GM18873 (cell line): ENCODE data around the gene LAMC3.

Experiments used
- ATAC-seq: cut with Tn5 transposase; IDR thresholded peaks from one replicate; pipeline ENCODE4 v1.9.1; 2021; ENCODE audit warnings: mild to moderate bottlenecking, moderate library complexity, moderate number of reproducible peaks; ENCODE audit not compliant: unreplicated experiment, low FRiP score

The LAMC3 gene

DNA sequence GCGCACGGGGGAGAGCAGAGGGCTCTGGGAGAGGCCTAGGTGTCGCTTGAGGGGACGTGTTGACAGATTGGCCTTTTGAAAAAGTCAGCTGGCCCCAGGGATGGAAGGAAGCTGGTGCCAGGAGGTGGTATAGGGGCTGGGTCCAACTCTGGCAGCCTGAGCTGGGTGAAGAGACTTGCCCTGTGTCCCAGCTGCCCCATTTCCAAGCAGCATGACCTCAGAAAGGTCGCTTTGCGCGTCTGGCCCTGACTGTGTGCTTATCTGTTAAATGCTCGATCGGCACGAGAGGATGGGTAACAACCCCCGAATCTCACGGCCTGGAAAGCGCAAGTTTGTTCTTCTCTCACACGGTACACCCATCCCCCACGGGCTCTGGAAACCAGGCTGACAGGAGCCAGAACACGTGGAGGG lies 31.2 kb upstream of the LAMC3 start:
- ATAC-seq, result no peak

DNA sequence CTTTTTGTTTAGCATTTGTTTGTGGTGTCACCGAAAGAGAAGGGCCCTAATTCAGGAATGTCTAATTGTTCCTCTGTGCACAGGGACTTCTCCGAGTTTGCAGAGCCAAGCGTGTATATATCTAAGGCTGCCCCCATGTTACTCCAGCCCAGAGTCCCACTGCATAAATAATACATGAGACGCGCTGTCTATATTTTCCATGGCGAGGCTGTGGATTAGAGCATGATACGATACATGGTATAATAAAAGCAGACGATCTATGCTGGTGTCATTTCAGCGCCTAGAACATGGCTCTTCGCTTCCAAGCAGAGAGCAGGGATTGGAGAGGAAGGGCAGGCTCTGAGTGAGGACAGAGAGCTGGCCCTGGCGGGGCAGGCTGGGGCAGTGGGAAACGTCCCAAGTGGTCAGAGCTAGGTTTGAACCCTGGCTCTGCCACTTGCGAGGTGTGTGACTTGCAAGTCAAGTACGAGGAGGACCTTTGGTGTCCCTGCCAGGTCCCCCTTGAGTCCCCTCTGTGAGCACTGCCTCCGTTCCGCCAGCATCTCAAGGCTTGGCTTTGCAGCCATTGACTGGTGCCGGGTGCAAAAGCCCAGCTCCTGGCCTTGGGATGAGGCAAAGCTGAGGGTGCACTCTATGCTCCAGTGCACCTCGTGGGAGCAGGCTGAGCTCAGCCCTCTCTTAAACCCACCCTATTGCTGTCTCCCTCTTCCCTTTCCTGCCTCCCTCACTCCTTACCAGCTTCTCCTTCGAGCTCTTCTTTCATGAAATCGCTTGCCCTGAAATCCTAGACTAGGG lies 29.2 kb upstream of the LAMC3 start:
- no peak for ATAC-seq

DNA sequence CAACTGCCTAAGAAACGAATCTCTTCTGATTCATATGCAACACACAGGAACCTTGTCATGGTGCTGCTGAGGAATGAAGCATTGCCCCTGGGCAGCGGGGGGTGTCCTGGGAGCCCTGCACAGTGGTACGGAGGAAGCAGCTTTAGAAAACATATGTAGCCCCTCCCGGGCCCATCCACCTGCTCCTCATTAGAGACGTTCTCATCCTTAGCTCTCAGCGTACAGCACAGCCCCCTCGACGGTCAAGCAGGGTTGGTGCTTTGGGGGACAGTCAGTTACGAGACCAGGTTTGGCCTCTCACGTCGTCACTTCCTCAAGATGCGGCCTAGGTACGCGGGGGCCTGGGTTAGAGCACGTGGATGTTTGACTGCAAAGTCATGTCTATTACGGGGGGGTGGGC lies 28.4 kb upstream of the LAMC3 start:
- ATAC-seq, result no peak

- no peak for ATAC-seq
Observed at GRCh38 chr9:130981002-130981755, 27.8 kb upstream of the LAMC3 start.

DNA sequence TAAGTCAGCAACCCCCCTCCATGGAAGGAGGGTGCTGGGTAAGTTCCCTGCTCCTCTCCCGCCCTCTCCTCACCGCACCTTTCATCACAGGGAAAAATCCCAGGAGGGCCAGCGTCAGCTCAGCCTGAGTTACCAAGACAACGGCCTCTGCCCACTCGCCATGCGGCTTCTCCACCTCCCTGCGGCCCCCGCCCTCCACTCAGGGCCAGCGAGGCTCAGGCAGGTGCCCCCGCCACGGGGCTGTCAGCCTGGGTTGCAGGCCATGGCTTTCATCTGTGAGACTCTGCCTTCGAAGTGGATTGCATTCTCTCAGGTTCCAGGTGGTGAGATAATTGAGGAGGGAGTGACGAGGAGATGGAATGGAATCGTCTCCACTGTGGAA lies 27.2 kb upstream of the LAMC3 start:
- ATAC-seq, result no peak

- ATAC-seq, result no peak
Observed at GRCh38 chr9:130982636-130983358, 26.2 kb upstream of the LAMC3 start.

DNA sequence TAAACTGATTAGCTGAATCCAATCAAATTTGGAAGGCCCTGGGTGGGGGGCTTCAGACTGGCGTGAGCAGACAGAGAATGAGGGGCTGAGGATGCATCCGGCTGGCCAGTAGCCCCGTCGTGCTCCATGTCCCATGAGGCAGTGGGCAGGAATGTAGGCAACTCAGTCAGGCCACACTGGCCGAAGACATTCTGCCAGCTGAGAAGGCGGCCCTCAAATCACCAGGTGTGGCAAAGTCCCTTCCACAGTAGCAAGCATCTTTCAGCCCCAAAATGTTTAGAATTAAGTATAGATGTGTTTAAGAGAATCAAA lies 25.7 kb upstream of the LAMC3 start:
- no peak for ATAC-seq

DNA sequence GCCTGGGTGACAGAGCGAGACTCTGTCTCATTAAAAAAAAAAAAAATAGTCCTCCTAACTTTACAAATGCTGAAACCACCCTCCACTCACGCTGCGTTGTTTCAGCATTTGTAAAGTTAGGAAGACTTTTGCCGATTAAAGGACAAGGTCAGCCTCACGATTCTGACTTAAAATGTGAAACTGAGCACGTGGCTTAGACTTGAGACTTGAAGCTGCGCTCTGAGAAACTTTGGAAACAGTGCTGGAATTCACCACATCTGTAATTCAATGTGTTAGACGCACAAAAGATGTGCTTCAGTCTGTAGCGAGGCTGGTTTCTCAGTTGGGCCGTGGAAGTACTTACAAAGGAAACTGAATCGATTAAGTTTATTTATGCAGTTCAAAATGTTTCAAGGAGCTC lies 25.0 kb upstream of the LAMC3 start:
- ATAC-seq, result no peak

GRCh38 chr9:130984521-130984920 lies 24.5 kb upstream of the LAMC3 start:
- ATAC-seq, result no peak

DNA sequence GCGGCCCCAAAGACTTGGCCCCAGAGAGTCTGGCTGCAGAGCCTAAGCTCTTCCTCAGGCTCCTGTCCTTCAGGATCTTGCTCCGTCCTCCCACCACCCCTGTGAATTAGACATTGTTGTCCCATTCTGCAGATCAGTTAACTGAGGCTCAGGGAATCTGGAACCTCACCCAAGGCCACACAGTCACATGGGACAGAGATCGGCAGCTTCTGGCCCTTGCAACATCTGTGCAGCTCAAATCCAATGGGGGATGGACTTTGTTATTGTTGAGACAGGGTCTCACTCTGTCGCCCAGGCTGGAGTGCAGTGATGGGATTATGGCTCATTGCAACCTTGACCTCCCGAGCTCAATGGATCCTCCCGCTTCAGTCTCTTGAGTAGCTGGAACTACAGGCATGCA lies 23.9 kb upstream of the LAMC3 start:
- ATAC-seq, result no peak

GRCh38 chr9:130985606-130986162 lies 23.3 kb upstream of the LAMC3 start:
- ATAC-seq, result no peak

DNA sequence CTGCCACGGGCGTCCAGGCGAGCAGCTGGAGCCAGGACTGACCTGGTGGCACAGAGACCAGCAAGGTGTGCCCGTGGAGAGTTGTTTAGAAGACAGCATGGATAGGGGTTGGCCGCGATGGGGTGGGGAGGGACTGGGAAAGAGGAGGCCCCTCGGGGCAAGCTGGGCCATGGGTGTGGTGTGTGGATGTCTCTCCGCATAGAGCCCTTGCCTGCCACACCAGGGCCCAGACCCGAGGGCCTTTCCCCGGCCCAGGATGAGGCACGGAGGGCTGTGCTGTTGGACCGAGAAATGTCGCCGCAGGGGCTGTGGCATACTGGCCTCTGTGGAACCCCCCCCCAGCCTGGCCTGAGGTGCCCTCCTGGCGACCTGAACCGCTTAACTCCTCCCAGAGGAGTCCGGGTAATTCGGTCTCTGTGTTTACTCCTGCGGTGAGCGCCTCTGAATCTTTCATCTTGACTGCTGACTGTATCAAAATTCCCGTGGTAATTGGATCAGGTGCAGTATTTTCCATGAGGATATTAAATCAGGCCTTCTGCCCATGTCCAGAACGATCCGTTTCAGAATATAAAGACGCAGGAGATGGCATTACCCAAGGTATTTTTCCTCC lies 22.5 kb upstream of the LAMC3 start:
- ATAC-seq, result no peak

DNA sequence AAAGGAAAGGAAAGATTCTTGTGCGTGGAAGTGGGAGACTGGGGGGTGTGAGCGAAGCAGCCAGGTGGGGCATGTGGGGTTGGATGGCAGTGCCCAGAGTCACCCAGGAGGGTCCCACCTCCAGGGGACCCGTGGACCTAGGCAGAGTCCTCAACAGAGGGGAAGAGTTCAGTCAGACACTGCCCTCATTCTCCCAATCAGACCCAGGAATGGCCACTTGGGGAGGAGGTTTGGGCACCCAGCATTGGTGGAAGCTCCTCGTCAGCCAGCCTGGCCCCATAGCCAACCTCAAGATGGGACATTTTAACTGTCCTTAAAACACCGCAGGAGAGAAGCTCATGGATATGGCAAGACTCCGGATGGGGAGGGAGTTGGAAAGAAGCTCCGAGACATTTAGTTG lies 21.9 kb upstream of the LAMC3 start:
- no peak for ATAC-seq

- no peak for ATAC-seq
Observed at GRCh38 chr9:130987738-130988399, 21.1 kb upstream of the LAMC3 start.

DNA sequence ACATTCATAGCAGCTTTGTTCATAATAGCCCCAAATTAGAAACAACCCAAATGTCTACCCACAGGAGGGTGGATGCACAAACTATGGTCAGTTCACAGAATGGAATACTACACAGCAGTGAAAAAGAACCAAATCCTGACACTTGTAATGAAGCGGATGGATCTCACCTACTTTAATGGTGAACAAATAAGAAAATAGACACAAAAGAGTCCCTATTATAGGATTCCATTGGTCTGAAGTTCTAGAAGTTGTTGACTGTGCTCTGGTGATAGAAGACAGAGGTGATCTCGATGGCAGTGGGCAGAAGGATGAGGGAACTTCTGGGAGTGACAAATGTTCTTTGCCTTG lies 20.6 kb upstream of the LAMC3 start:
- no peak for ATAC-seq

GRCh38 chr9:130988905-130989304 lies 20.1 kb upstream of the LAMC3 start:
- no peak for ATAC-seq

DNA sequence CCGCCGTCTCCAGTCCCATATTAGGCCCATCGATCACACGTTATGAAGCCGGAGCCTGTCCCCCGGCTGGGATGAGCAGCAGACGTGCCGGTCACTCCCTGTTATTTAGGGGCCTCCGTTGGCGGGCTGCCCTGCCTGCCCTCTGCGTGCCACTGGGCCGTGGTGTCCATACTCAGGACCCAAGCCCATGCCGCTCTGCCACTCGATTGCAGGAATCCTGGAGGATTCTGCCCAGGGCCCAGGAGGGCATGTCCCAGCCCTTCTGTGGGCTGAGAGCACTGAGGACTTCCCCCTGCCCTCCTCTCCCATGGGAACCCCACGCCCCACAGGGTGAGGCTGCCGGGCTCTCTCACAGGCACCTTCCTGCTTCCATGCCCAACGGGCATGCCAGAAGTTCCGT lies 19.6 kb upstream of the LAMC3 start:
- no peak for ATAC-seq

DNA sequence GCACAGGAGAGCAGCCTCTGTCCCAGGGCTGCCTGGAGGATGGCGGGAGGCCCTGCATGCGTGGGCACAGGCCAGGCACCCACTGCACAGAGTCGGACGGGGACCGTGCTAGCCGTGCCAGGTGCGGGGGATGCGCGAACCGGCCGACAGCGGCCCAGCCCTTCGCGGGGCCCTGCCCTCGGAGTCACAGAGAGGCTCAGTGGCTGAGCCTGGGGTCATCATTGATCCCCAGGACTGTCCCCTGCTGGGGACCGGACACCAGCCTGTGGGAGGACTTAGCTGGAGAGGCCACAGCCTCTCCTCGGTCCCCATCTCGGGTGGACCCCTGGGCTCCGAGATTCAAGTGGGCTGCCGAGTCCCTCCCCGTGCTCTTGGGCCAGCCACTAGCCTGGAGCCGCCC lies 19.1 kb upstream of the LAMC3 start:
- no peak for ATAC-seq

DNA sequence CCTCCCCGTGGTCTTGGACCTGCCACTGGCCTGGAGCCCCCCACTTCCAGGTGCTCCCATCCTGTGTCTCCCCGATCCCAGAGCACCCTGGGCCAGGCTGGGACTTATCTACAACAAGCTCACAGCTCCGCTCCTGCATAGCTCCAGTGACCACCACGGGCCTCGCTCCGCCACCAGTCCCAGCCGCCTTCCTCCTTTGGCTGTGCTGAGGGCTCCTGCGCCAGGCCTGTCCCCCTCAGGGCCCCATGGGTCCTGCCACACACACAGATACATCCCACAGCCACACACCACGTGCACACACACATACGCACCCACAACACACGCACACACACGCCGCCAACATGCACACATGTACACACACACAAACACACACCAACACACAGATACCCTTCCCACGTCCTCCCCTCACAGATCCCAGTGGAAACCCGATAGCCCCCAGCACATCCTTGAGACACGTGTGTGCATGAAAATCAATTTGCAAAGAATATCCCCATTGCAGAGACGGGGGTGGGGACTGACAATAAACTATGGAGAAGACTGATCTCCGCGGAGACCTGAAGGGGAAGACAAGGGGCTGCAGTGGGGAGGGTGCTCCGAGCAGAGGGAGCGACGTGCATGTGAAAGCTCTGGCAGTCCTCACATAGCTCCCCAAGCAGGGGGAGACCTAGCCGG lies 18.5 kb upstream of the LAMC3 start:
- no peak for ATAC-seq
